ENCODE measurements around the gene SH3GL3. TPM values are rescaled to one million over a fixed set of nuclear protein-coding genes. Genes with fewer than 3 reads are reported as not detected.

SH3GL3 gene
- total and polyA plus RNA-seq, 2 of the 8 experiments (the other 6 are each of a cell fraction or from before 2014, with no cell fraction given) = 14.1 to 19.1 TPM

GRCh38 chr15:83498374-83498773, 51.2 kb downstream of the SH3GL3 start:
- H3K36me3 ChIP-seq (ENCODE audit: control insufficient read depth in 2 of 4, insufficient read depth in 4 of 4, low read length in 3 of 4) = no peaks in the 10 kb centered on the region
- no peak overlapping the region; a peak in 1 of 7 replicates for H3K9ac ChIP-seq (replicated peaks in 1 of 4; ENCODE audit: extremely low read depth in 1 of 4, low read depth in 3 of 4, low read length in 3 of 4)
- 83% methylated on average over 1 of the region's 1 CpG; no CpG with 5 or more reads in 1 of the 2 experiments for WGBS, 2 experiments (ENCODE audit: extremely low coverage in 1 of 2, insufficient coverage in 1 of 2, insufficient read length in 1 of 2, insufficient replicate concordance in 2 of 2, low coverage in 1 of 2, low lambda C conversion rate in 2 of 2, missing lambda C conversion rate in 1 of 2)
- peak overlapping the region; percentile 94 for H2BK5ac ChIP-seq (ENCODE audit: low read depth, low read length)
- H3K79me2 ChIP-seq (ENCODE audit: control insufficient read depth in 1 of 2, insufficient read depth in 2 of 2, low read length in 2 of 2) = no peaks in the 10 kb centered on the region; a peak in 1 of 4 replicates
- peak overlapping the region; percentile 89; the same call in 1 of the 2 replicates for H2BK20ac ChIP-seq (ENCODE audit: low read length)
- peak overlapping the region; percentile 99 for H2AK5ac ChIP-seq (ENCODE audit: low read depth, low read length)
- H4K5ac ChIP-seq (ENCODE audit: insufficient read length, low read depth, low read length) = no peak overlapping the region
- POLR2A ChIA-PET (ENCODE audit: partially characterized antibody) = interaction anchor here (0.9 to 1.3 kb wide), 4 partner anchors 31 to 53 kb away, joined by 3 read pairs; partner anchors contain the start of gene SH3GL3
- H3K4me2 ChIP-seq (ENCODE audit: insufficient read depth in 1 of 2, low read depth in 2 of 2, low read length in 2 of 2) = peak overlapping the region; percentile 53 to 65
- H4K20me1 ChIP-seq (replicated peaks in 1 of 2; ENCODE audit: control insufficient read depth in 1 of 2, insufficient read depth in 2 of 2, low read length in 2 of 2) = no peaks in the 10 kb centered on the region
- peak overlapping the region; percentile 77; the same call in 1 of the 2 replicates for H2BK15ac ChIP-seq (ENCODE audit: low read length)
- CTCF ChIA-PET (ENCODE audit: partially characterized antibody) = interaction anchor here (1.1 to 1.7 kb wide), 2 partner anchors 10 to 50 kb away, joined by 3 to 6 read pairs; no protein-coding TSS in a partner anchor
- H3K23ac ChIP-seq (ENCODE audit: insufficient read length) = no peak overlapping the region
- H3K79me1 ChIP-seq (ENCODE audit: low read depth, low read length) = no peaks in the 10 kb centered on the region; the same call in 1 of the 2 replicates
- FAIRE-seq (no peak), DNase-seq (ENCODE audit: low read depth in 1 of 2, low spot score in 2 of 2) (no peak)
- H3K23me2 ChIP-seq (ENCODE audit: low read depth, low read length) = no peaks in the 10 kb centered on the region
- peaks cover 0 to 8% of the 10 kb centered on the region in 2 experiments; a peak in 2 of 4 replicates for H3K9me3 ChIP-seq (ENCODE audit: insufficient read depth in 2 of 2, low read depth in 1 of 2, low read length in 1 of 2)
- H2BK12ac ChIP-seq (ENCODE audit: low read depth, low read length) = peak overlapping the region; percentile 100
- peaks cover 3 to 13% (median 9%) of the 10 kb centered on the region in 4 experiments; a peak in 6 of 7 replicates for H3K4me1 ChIP-seq (replicated peaks in 1 of 4; ENCODE audit: control insufficient read depth in 3 of 4, insufficient read depth in 4 of 4, low read length in 3 of 4)
- H3K14ac ChIP-seq (ENCODE audit: insufficient read length) = no peak overlapping the region
- no peak overlapping the region for H4K8ac ChIP-seq (ENCODE audit: extremely low read depth, insufficient read depth, low read length)
- peak overlapping the region; percentile 16 for H2BK120ac ChIP-seq (replicated peaks; ENCODE audit: low read depth, low read length)
- H3K27ac ChIP-seq (ENCODE audit: low read depth, low read length) = peak overlapping the region; percentile 55; the same call in 1 of the 2 replicates
- H3K56ac ChIP-seq (replicated peaks; ENCODE audit: insufficient read length, low read depth, low read length) = no peak overlapping the region
- H2AFZ ChIP-seq (ENCODE audit: low read length) = no peak overlapping the region
- H4K91ac ChIP-seq (replicated peaks; ENCODE audit: insufficient read length, low read length) = peak overlapping the region; percentile 45
- peak overlapping the region in 1 of 4 experiments; percentile 9; a peak in 1 of 8 replicates for H3K4me3 ChIP-seq (ENCODE audit: extremely low read depth in 1 of 4, insufficient read depth in 2 of 4, low read depth in 3 of 4, low read length in 4 of 4)
- H3K27me3 ChIP-seq (replicated peaks in 1 of 4; ENCODE audit: control insufficient read depth in 3 of 4, extremely low read depth in 1 of 4, insufficient read depth in 3 of 4, low read length in 3 of 4) = no peaks in the 10 kb centered on the region
- H3K18ac ChIP-seq (ENCODE audit: extremely low read depth, low read length) = peak overlapping the region; percentile 68; the same call in 1 of the 2 replicates
- peak overlapping the region; percentile 15 for H3K4ac ChIP-seq (replicated peaks; ENCODE audit: insufficient read length, low read depth, low read length)
- no peak for TF ChIP-seq RBBP5 (IDR thresholded peaks at IDR 0.05; ENCODE audit: borderline replicate concordance, low read depth, low read length)

Measured in H1 (cell line).